CD4-positive, alpha-beta T cell treated with Interleukin-6 for 4 hours (primary cell): ENCODE measurements around the gene MIER3.

Experiments
- DNase-seq: peaks from one replicate; pipeline ENCODE4 v3.0.0-alpha.2; 2020; ENCODE audit warnings: mixed read lengths

MIER3 gene

GRCh38 chr5:56959326-56959725, 7.4 kb upstream of the MIER3 start:
- no peak for DNase-seq

- no peak for DNase-seq
Measured at GRCh38 chr5:56958595-56958994, 6.7 kb upstream of the MIER3 start.

GRCh38 chr5:56954262-56954661, 2.3 kb upstream of the MIER3 start:
- no peak for DNase-seq

- DNase-seq = peak; percentile 5
Measured at GRCh38 chr5:56951126-56951945, 587 bp downstream of the MIER3 start.

GRCh38 chr5:56950626-56951125, 1.2 kb downstream of the MIER3 start:
- peak; percentile 68 for DNase-seq

GRCh38 chr5:56947052-56947451, 4.9 kb downstream of the MIER3 start:
- no peak for DNase-seq

- DNase-seq = no peak
Measured at GRCh38 chr5:56941981-56942380, 9.9 kb downstream of the MIER3 start.

GRCh38 chr5:56938858-56939257, 13.1 kb downstream of the MIER3 start:
- no peak for DNase-seq

- DNase-seq = no peak
Measured at GRCh38 chr5:56934325-56934724, 17.6 kb downstream of the MIER3 start.

- no peak for DNase-seq
Measured at GRCh38 chr5:56922922-56923321, 29.0 kb downstream of the MIER3 start.

- DNase-seq = no peak
Measured at GRCh38 chr5:56919942-56920662, 31.8 kb downstream of the MIER3 start.

GRCh38 chr5:56918054-56918453, 33.9 kb downstream of the MIER3 start:
- DNase-seq = no peak

GRCh38 chr5:56917534-56917933, 34.4 kb downstream of the MIER3 start:
- no peak for DNase-seq

- no peak for DNase-seq
Measured at GRCh38 chr5:56914678-56915077, 37.2 kb downstream of the MIER3 start.

GRCh38 chr5:56913766-56914165, 38.2 kb downstream of the MIER3 start:
- DNase-seq = no peak

GRCh38 chr5:56910210-56910965, 41.5 kb downstream of the MIER3 start:
- peak; percentile 48 for DNase-seq

- DNase-seq = peak; percentile 97
Measured at GRCh38 chr5:56909294-56910209, 42.4 kb downstream of the MIER3 start, which contains the start of gene SETD9. Gene SETD9 (plus strand): TSS chr5:56909596. CDS start chr5:56909646, 50 bp downstream.

- no peak for DNase-seq
Measured at GRCh38 chr5:56908942-56909293, 43.0 kb downstream of the MIER3 start.

- DNase-seq = peak; percentile 48
Measured at GRCh38 chr5:56900858-56901578, 50.9 kb downstream of the MIER3 start.

GRCh38 chr5:56900395-56900794, 51.5 kb downstream of the MIER3 start:
- no peak for DNase-seq

GRCh38 chr5:56898213-56898612, 53.7 kb downstream of the MIER3 start:
- no peak for DNase-seq
